K562 (cell line): ENCODE measurements around the gene RALGPS1. TPM values are rescaled to one million over a fixed set of nuclear protein-coding genes. Genes with fewer than 3 reads are reported as not detected.

ENCODE experiments used
- ATAC-seq: fragments of 200-7000 bp; cut with Tn5 transposase; 3 replicates; pipeline ENCODE4 v1.9.1; 2020; ENCODE audit warnings: moderate library complexity
- BruUV-seq: library from RNA; stranded (reverse); fragments of 400-500 nt; replicated peaks from 2 replicates; lab custom pipeline; 2021; lab: Mats Ljungman, UMichigan
- CTCF ChIA-PET: fragments of 300-600 bp; formaldehyde crosslinking; extraction: SDS; loops from one replicate; lab custom pipeline; 2021; ENCODE audit warnings: low intra/inter-chr PET ratio; lab: Yijun Ruan, JAX
- POLR2A ChIA-PET: fragments of 300-600, 350-650 bp; sonication (Branson Sonifier 250); formaldehyde crosslinking; extraction: SDS; loops from one replicate; lab custom pipeline; 2021; ENCODE audit warnings: antibody characterized with exemption, inconsistent platforms; lab: Yijun Ruan, JAX
- DNase-seq, 4 experiments: peaks; one replicate each; pipeline versions ENCODE4 v3.0.0 to v3.0.0-alpha.2; 2011 to 2018; ENCODE audit warnings: low spot score in 3 of 4, mixed read lengths in 3 of 4; ENCODE audit errors: extremely low read depth in 1 of 4
- FAIRE-seq: peaks from 2 replicates; lab custom pipeline; 2011; peaks lifted over from hg19 to GRCh38; lab: Jason Lieb, UNC
- H2AFZ ChIP-seq: 2 replicates; pipeline ENCODE4 v1.6.0; 2011; ENCODE audit warnings: low read depth, low read length, control low read depth, inconsistent platforms
- H3K27ac ChIP-seq: fragments of 200-600 bp; 3 replicates; pipeline ENCODE4 v1.8.0; 2011; ENCODE audit warnings: low read depth, mild to moderate bottlenecking, control low read depth, inconsistent platforms, low read length, moderate library complexity, mixed read lengths; ENCODE audit errors: extremely low read depth
- H3K27me3 ChIP-seq, 2 experiments: fragments of 300-600 bp in 1 of 2; 2 replicates in 1 of 2; 3 replicates in 1 of 2; pipeline versions ENCODE4 v1.6.0 to v1.8.0; 2011; ENCODE audit warnings: inconsistent platforms in 2 of 2, low read length in 2 of 2, mild to moderate bottlenecking in 1 of 2, mixed read lengths in 1 of 2, moderate library complexity in 1 of 2; ENCODE audit not compliant: control insufficient read depth in 2 of 2, insufficient read depth in 2 of 2
- H3K36me3 ChIP-seq: fragments of 300-600 bp; 3 replicates; pipeline ENCODE4 v1.8.0; 2011; ENCODE audit warnings: mild to moderate bottlenecking, low read length, inconsistent platforms; ENCODE audit not compliant: control insufficient read depth, insufficient read depth
- H3K4me1 ChIP-seq, 2 experiments: fragments of 200-600 bp in 1 of 2; replicated peaks in 1 of 2; 2 replicates in 1 of 2; 3 replicates in 1 of 2; pipeline versions ENCODE4 v1.5.1 to v1.8.0; 2011; ENCODE audit warnings: inconsistent platforms in 2 of 2, low read length in 2 of 2, mild to moderate bottlenecking in 1 of 2, mixed read lengths in 1 of 2, moderate library complexity in 1 of 2; ENCODE audit not compliant: control insufficient read depth in 2 of 2, insufficient read depth in 2 of 2
- H3K4me2 ChIP-seq: 2 replicates; pipeline ENCODE4 v1.6.1; 2011; ENCODE audit warnings: low read length, control low read depth, inconsistent platforms, mixed read lengths; ENCODE audit not compliant: insufficient read depth
- H3K4me3 ChIP-seq: fragments of 200-600 bp; sonication (generic), shearing (Covaris generic); 2 replicates; pipeline ENCODE4 v1.5.1; 2016; ENCODE audit warnings: control low read depth, inconsistent platforms
- H3K79me2 ChIP-seq: fragments of 200-600 bp; 3 replicates; pipeline ENCODE4 v1.8.0; 2011; ENCODE audit warnings: low read length, inconsistent platforms; ENCODE audit not compliant: control insufficient read depth, insufficient read depth
- H3K9ac ChIP-seq, 2 experiments: 2 replicates each; pipeline versions ENCODE4 v1.6.0 to v1.6.1; 2011; ENCODE audit warnings: low read depth in 2 of 2, low read length in 2 of 2, control low read depth in 1 of 2, inconsistent platforms in 1 of 2, mild to moderate bottlenecking in 1 of 2, mixed read lengths in 1 of 2; ENCODE audit not compliant: insufficient read depth in 1 of 2
- H3K9me1 ChIP-seq: one replicate; pipeline ENCODE4 v1.6.0; 2011; ENCODE audit warnings: inconsistent platforms, mild to moderate bottlenecking, low read length, moderate library complexity; ENCODE audit not compliant: control insufficient read depth, insufficient read depth
- H3K9me3 ChIP-seq: replicated peaks from 2 replicates; pipeline ENCODE4 v1.5.1; 2011; ENCODE audit warnings: low read depth, low read length, inconsistent platforms; ENCODE audit not compliant: control insufficient read depth, insufficient read depth
- H4K20me1 ChIP-seq: replicated peaks from 2 replicates; pipeline ENCODE4 v1.6.1; 2011; ENCODE audit warnings: low read length, inconsistent platforms, mixed read lengths; ENCODE audit not compliant: control insufficient read depth, insufficient read depth
- CCAR2 ChIP-seq: fragments of 200-400 bp; formaldehyde crosslinking; IDR thresholded peaks from 2 replicates; pipeline ENCODE4 v1.6.1; 2017; ENCODE audit warnings: mild to moderate bottlenecking, low read depth, low read length
- ELF2 ChIP-seq: fragments of 250-450 bp; sonication (Bioruptor Pico); IDR thresholded peaks from 2 replicates; pipeline ENCODE4 v1.5.0; 2021; ENCODE audit warnings: mild to moderate bottlenecking
- ID3 ChIP-seq, 2 experiments: fragments of 250-450 bp in 1 of 2; fragments of 450-650 bp in 1 of 2; sonication (Bioruptor Pico) in 1 of 2; IDR thresholded peaks; 2 replicates each; pipeline versions ENCODE4 v1.6.1 to v1.8.0; 2016 to 2021; ENCODE audit warnings: mild to moderate bottlenecking in 2 of 2, moderate library complexity in 2 of 2, missing compliant biosample characterization in 1 of 2, missing genetic modification characterization in 1 of 2
- POLR2H ChIP-seq: IDR thresholded peaks from 2 replicates; pipeline ENCODE4 v1.6.1; 2016; ENCODE audit warnings: missing genetic modification characterization, low read depth, mild to moderate bottlenecking, control low read depth, missing compliant biosample characterization, moderate library complexity
- ZNF165 ChIP-seq: fragments of 250-450 bp; sonication (Bioruptor Pico); IDR thresholded peaks from 2 replicates; pipeline ENCODE4 v1.4.0; 2020; ENCODE audit warnings: borderline replicate concordance
- ZNF583 ChIP-seq: fragments of 250-450 bp; sonication (Bioruptor Pico); IDR thresholded peaks from 2 replicates; pipeline ENCODE4 v1.4.0; 2020
- WGBS: fragments of 100-300 bp; shearing (Covaris generic); methylation state at CpG from one replicate; pipeline ENCODE4 v1.1.6; 2016; ENCODE audit warnings: low coverage, mixed read lengths; ENCODE audit not compliant: insufficient coverage; ENCODE audit errors: missing lambda C conversion rate; 5-methylcytosine and 5-hydroxymethylcytosine counted together
- in situ Hi-C: fragments of 300-500 bp; cut with MboI; formaldehyde crosslinking; loops from 4 replicates; pipeline ENCODE4 v1.15.0; 2018; ENCODE audit warnings: inconsistent platforms, mixed read lengths
- intact Hi-C: fragments of 100-400 bp; cut with micrococcal nuclease; formaldehyde crosslinking; loops from 2 replicates; pipeline ENCODE4 v1.14.2; 2022
- polyA plus RNA-seq, 8 experiments: library from polyadenylated mRNA; depleted of rRNA in 4 of 8; stranded (reverse) in 5 of 8; unstranded in 3 of 8; fragments of >200 nt; fragmentation: Nextera tagmentation in 2 of 8; fragmentation: Illumina TruSeq in 1 of 8; extraction: Ambion mirVana in 2 of 8; extraction: Trizol in 1 of 8; gene quantifications; 2 replicates each; pipeline versions ENCODE4 v1.2.1 to v1.2.3, GENCODE V29; 2011 to 2014; ENCODE audit warnings: inconsistent platforms in 1 of 8, missing spikeins in 1 of 8
- total RNA-seq, 7 experiments: library from RNA; depleted of rRNA in 6 of 7; stranded (reverse); fragments of >200 nt in 6 of 7; fragmentation: Illumina TruSeq in 2 of 7; extraction: Trizol in 2 of 7; gene quantifications; 2 replicates each; pipeline versions ENCODE4 v1.2.1 to v1.2.3, GENCODE V29; 2011 to 2021; ENCODE audit warnings: low replicate concordance in 1 of 7

Gene RALGPS1
- total and polyA plus RNA-seq, 9 of the 15 experiments (the other 6 are each of a cell fraction or from before 2014, with no cell fraction given) = 0.04 to 2.6 (median 1.5) TPM

DNA sequence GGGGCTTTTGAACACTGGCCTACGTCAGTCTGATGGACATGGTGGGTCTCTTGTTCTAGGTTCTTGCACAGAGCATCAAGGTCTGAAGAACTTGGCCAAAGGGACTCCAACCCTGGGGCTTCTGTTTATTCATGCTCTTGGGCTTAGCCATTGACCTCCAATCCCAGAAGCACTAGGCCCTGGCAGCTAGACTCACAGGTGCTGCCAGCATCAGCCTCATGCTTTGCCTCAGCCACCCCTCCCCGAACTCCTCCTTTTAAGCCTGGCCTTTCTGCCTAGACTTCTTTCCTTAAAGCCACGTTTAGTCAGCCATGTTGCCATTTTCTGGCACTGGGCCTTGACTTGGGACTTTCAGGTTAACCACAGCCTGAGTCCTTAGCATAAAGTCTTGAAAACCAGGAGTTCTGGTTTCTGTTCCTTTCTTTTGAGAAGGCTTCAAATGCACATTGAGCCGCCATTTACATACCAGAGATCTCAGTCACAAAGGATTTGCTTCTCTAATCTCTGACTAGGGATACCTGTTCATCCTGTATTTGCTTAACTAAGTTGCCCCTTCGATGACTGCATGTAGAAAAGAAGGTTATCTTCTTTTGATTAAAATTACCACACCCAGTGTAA lies 153.1 kb downstream of the RALGPS1 start:
- intact Hi-C loops = no loop called here
- H3K36me3 ChIP-seq = no peaks in the 10 kb centered on the region
- DNase-seq (no peak), ATAC-seq (no peak)
- POLR2A ChIA-PET = interaction anchor here (1.8 kb wide), 1 partner anchor 10 kb away, joined by 7 read pairs; no protein-coding TSS in a partner anchor
- 4% methylated on average over 5 of the region's 5 CpGs for WGBS
- no peaks in the 10 kb centered on the region for H3K79me2 ChIP-seq
- H3K4me2 ChIP-seq = no peak overlapping the region
- no peaks in the 10 kb centered on the region for H3K4me1 ChIP-seq
- peaks cover 4 to 12% of the 10 kb centered on the region in 2 experiments; a peak in 4 of 5 replicates for H3K27me3 ChIP-seq
- no peaks in the 10 kb centered on the region for H4K20me1 ChIP-seq
- no peak overlapping the region for H3K4me3 ChIP-seq
- H3K9ac ChIP-seq = no peak overlapping the region
- TF ChIP-seq CCAR2 = no peak
- no peak for TF ChIP-seq ZNF583
- no peak for TF ChIP-seq ID3 (CRISPR knock-in tag; IDR thresholded peaks at IDR 0.05)
- no peak for TF ChIP-seq ID3 (tag; IDR thresholded peaks at IDR 0.05)
- TF ChIP-seq ZNF165 = no peak
- TF ChIP-seq ELF2 = no peak
- TF ChIP-seq POLR2H = no peak
- TF ChIP-seq, all 486 proteins: peak for 0
- no TSS peak for BruUV-seq
- H3K27ac ChIP-seq = no peak overlapping the region
- no peak for FAIRE-seq
- no peaks in the 10 kb centered on the region for H3K9me3 ChIP-seq
- CTCF ChIA-PET = no interaction called here
- no peaks in the 10 kb centered on the region for H3K9me1 ChIP-seq
- H2AFZ ChIP-seq = no peak overlapping the region
- in situ Hi-C loops = no loop called here
